GM21390 (cell line): Measurements from ENCODE around the gene CCM2.

Source experiments
- ATAC-seq: cut with Tn5 transposase; IDR thresholded peaks from one replicate; pipeline ENCODE4 v1.9.1; 2021; ENCODE audit not compliant: unreplicated experiment

Gene CCM2

DNA sequence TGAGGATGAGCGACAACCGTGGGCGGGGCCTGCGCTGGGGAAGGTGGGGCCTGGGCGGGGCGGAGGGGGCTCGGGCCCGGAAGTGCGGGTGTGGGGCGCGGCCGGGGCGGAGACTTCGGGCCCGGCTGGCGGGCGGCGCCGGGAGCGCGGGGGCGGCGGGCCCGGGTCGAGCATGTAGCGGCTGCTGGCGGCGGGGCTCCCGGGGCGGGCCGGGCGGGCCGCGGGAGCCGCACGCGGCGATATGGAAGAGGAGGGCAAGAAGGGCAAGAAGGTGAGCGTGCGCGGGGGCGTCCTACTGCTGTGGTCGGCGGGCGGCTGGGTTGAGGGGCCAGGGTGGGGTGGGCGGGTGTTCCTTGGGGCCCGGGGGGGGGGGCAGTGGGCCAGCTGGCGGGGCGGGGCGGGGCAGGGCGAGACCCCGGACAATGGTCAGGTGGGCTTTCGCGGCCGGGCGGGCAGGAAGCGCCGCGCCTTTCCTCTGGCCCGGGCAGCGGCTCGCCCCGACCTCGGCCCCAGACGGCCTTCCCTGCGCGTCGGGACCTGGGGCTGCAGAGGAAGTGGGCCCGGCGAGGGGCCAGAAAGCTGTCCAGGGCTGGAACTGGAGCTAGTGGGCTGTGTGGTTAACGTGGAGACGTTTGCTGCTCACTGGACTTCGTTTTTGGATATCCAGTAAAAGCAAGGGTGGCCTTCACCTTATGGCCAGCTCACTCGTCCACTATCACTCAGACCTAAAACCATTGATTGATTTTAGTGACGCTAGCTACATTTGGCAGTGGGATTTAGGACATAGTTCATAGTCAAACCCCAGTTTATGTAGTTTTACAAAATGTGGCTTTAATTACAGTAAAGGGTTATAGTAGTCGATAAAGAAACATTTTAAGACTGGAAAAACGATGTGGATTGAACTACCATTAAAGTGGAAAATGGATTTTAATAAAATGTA lies at the start of gene CCM2:
CCM2 (plus strand) TSS at position 109 of the 940 bp plus-strand sequence; CDS start at position 242, 133 bp downstream.
- ATAC-seq, result no peak

DNA sequence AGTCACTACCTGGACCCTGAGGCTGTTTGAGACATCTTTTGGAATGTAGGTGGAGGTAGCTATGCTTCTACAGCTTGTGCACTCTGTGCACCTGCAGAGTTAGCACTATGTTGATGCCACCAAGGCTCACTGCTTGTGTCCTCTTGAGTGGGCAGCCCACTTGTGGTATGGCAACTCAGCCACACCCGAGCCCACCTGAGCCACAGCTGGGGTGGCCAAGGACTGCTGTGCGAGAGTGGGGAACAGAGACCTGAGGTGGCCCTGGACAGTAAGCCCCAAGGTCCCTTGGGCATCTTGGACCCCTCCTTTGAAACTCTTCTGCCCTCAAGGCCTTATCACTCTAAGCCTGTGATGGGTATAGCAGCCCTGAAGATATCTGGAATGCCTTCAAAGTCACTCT lies 46.8 kb upstream of the CCM2 start:
- ATAC-seq, result no peak

DNA sequence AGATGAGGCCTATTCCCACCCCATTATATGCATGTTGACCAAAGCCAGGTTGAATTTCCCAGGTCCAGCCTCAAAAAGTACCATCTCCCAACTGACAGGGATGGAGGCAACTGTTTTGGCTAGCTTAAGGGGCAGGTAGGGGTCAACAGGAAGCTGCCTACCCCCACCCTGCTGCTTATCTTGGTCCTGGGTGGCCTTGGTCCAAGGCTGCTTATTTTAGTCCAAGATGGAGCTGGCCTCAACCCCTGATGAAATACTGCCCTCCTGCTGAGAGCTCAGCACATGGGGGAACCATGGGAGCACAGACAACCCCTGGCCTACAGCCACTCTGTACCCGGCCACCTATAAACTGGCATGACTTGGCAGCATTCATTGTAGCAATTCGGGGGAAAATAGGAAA lies 44.3 kb upstream of the CCM2 start:
- ATAC-seq, result no peak

DNA sequence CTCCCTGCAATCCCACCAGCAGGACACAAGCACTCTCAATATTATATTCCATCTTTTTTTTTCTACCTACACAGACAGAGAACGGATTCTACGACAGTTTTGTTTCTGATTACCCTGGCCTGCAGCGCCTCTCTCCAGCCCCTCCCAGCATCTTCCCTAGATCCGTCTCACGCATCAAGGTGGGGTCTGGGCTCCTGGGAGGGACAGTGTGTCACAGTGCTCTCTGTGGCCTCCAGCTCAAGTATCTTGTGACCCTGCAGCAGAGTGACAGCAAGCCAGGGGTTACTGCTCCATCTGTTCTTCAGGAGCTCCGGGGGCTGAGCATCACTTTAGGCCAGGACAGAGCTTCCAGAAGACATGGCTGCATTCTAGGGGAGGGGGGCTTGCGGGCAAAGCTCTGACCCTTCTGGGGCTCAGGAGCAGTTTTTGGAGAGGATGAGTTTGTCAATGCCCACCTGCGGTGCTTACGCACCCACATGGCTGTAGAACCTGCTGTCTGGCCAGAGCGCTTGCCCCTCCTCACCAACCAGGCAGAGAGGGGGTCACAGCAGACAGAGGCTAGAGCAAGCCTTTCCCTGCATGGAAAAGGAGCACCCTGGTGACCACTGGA lies 43.7 kb upstream of the CCM2 start:
- no peak for ATAC-seq

DNA sequence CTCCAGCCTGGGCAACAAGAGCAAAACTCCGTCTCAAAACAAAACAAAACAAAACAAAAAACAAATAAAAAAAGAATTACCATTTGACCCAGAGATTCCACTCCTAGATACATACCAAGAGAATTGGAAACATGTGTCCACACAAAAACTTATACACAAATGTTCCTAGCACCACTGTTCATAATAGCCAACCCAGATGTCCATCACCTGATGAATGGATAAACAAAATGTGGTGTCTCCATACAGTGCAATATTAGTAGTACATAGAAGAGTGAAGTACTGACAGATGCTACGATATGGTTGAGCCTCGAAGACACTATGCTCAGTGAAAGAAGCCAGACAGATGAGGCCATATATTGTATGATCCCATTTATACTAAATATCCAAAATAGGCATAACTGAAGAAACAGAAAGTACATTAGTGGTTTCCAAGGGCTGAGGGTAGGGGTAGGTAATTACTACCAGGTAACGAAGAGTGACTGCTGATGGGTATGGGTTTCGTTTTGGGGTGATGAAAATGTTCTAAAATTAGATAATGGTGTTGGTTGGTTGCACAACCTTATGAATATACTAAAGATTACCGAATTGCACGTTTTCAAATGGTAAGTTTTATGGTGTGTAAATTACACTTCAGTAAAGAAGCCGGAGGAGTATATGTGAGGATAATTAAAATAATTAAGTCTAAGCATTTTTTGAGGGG lies 41.2 kb upstream of the CCM2 start:
- ATAC-seq, result no peak

DNA sequence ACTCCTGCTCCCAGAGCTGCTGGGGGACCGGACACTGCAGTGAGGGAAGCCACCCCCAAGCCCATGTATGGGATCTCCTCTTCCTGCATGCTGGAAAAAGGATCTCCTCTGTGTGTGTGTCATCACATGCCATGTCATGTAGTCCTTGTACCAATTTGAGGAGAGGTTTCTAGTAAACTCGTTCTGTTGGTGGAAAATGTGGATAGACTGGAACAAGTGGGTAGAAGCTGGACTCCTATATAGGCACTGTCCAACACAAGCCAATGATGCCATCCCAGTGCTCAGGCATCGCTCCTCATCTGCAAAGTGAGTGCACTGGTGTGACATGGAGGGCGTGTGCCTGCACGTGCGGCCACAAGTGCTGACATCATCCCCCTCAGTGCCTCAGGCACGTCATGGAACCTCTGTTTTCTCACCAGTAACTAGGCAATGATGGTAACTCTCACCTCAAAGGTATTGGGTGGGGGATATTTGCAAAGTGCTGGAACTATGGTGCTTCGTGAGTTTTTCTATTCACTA lies 40.5 kb upstream of the CCM2 start:
- ATAC-seq, result no peak

DNA sequence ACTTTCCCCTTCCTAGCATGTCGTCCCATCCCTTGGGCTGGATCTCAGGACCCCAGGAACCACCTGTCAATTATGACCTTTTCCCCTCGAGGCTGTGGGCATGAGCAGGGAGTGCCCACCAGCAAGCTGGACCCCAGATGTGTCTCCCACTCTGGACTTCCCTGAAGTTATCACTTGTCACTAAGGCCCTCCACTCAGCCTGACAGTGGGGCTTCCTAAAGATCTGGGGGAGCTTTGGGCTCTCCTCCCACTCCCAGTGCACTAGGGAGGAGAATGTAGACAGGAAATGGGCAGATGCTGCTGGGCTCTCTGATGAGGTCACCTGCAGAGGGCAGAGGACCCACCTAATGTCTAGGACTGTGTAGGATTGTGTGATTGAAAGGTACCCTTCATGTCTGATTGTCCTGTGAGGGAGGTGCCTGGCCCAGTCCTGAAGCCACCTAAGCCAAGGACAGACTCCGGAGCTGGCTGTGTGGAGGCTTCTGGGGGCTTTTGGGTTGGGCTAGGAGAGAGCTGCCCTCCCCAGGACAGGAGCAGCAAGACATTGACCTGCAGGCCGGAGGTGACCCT lies 39.9 kb upstream of the CCM2 start:
- ATAC-seq, result no peak

DNA sequence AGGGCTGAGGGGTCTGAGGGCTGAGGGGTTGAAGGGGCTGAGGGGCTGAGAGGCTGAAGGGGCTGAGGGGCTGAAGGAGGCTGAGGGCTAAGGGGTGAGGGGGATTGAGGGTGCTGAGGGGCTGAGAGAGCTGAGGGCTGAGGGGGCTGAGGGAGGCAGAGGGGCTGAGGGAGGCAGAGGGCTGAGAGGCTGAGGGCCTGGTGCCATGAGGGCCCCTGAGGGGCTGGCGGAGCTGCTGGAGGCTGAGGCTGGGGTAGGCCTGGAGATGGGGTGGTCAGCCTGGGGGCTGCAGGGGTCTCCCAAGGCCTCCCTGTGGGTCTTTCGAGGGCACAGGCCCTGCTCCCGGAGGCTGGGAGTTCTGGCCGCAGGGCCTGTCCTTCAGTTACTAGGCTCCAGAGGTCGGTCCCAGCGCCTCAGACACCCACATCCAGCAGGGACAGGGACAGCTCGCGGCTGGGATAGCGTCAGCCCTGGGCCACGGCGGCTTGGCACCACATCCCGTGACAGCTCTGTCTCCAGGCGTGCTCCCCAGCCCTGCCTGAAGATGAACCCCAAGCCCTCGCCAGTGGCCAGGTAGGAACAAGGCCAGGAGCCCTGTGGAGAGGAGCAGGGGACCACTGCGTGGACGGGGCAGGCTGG lies 38.0 kb upstream of the CCM2 start:
- no peak for ATAC-seq

DNA sequence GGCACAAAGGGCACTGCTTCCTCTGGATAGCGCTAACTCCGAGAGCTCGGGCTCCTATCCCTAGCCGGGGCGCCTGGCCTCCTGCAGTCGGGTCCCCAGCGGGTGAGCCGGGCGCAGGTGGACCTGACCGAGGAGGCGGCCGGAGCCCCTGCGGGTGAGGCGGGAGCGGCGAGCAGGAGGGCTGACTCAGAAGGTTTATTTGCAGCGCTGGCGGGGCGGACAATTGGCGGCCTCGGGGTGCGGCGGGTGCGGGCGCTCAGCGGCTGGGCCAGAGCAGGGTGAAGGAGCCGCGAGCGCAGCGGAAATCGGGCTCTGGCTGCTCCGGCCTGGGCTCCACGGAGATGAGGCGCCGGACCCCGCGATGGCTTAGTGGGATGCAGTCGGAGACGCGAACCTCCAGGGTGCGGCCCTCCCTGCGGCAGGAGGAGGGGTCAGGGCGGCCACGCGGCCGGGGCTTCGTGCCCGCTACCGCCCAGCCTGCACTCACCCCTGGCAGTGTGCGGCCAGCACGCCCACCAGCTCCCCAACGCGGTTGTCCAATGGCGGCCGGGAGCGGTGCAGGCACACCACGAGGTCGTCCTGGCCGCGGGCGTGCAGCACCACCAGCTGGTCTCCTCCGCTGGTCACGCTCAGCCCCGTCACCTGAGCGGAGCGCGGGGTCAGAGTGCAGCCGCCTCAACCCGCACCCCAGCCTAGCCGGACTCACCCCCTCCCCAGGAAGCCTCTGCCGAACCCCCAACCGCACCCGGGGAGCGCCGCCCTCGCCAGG lies 37.3 kb upstream of the CCM2 start:
- no peak for ATAC-seq

DNA sequence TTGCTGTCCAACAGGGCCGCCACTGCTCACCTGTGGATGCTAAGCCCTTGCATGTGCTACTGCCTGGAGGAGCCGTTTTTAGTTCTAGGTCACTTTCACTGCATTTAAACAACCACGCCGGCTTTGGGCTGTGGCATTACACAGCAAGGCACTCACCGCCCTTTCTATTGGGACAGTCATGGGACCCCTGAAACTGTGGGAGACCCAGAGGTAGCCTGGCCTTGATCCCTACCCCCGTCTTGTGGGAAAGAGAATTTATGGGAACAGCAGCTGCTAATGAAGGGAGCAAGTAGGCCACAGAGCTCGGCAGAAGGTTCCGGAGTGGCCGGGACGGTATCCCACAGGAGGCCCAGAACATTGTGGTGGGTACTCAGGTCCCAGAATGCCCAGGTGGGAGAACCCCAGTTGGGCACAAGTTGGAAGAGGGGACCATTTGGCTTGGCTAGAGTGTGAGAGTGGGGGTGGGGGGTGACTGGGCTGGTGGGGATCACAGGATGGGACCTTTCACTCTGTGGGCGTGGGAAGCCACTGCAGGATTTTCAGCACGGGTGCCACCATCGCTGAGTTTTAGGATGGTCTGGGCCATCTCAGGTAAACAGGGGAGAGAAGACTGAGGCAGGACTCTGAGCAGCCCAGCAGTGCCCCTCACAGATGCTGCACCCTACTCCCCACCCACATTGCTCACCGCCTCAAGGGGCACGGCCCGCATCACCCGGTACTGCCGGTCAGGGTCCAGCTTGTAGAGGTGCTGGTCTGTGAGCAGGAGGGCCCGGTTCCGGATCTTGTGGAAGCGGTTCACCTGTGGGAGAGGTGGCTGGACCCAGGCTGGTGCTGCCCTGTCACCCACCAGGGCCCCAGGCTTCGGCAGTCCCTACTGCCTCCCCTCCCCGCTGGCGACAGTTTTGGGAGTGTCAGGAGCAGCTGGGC lies 36.4 kb upstream of the CCM2 start:
- no peak for ATAC-seq

DNA sequence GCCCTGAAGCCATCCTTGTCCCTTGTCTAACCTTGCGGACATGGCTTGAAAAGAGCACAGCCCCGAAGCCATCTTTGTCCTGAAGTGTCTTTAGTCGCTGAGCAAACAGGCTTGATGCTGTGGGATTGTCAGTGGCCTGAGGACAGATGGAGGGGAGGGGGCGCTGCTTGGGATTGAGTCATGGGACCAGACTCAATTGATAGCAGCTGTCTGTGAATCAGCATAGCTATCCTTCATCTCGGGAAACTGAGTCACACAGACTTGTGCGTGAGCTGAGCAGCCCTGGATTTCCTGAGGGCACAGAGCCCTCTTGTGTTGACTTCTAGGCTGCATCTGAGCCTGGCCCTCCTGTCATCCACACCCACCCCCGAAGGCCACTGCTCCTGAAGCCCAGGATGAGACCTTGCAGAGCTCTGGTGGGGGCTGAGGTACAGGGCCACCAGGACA lies 35.6 kb upstream of the CCM2 start:
- no peak for ATAC-seq

DNA sequence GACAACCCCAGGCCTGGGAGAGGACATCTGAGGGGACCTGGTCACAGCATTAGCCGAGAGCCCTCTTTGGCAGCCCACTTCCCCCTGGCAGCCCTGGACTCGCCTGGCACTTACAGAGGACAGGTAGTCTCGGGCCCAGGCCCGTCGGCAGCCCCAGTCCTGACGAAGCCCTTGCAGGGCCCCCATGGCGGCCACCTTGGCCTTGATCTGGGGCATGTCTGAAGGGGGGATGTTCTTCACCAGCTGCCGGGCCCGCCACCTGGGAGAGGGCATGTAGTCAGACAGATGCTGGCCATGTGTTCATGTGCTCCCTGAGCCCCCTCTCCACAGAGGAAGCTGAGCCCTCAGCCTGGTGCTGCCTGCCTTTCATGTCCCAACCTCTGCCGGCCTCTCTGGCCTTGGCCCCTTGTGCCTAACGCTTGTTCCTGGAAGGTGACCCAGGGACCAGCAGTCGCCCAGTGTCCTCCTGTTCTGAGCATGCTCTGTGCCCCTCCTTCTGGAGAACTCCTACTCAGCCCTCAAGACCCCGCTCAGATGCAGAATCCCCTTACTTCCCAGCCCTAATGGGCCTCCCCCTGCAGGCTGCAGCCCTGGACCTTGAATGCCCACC lies 35.1 kb upstream of the CCM2 start:
- ATAC-seq, result no peak

DNA sequence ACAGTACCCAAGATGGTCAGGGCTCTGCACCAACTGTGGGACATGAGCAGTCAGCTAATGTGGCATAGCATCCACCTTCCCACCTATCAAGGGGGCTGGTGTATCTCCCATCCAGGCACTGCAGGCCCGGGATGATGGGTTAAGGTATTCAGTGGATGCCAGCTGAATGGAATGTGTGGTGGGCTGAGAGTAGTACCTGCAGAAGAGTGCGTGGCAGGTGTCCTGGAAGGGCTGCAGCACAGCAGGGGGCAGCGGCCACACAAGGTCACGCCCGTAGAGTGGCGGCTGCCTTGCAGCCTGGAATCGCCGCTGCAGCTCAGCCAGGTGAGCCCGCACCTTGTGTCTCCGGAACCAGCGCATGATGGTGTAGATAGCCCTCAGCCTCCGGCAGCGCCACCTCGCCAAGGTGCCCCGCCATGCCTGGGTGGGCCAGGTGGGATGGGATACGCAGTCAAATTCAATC lies 34.5 kb upstream of the CCM2 start:
- ATAC-seq, result no peak

DNA sequence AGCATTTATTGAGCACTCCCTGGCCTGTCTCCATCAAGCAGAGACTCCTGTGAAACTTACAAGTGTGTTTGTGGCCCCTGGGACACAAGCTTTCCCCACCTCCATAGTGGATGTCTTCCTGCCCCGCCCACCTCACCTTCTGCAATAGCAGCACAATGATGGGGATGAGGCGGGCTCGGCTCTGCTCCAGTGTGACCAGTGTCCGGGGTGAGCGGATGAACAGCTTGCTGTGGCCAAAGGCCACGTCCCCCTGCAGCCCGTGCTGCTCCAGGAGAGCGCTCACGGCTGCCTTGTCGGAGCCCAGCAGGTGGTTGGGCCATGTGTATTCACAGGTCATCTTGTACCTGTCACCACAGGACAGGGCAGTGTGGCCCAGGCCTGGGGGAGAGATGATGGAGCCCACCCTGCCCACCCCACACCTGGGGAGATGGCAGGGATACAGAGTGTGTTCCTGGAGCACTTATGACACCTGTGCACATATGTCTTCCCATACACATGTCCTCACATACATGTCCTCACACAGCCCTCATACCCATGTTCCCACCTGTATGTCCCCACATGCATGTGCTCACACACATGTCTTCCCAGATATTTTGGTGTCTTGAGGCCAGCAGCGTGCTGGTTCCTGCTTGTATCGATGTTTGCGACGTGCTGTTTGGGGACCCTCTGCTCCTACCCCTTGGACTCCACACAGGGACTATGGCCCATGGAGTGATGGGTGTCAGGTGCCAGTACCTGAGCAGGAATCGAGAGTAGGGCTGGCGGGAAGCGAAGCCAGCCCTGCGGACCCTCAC lies 33.9 kb upstream of the CCM2 start:
- no peak for ATAC-seq

DNA sequence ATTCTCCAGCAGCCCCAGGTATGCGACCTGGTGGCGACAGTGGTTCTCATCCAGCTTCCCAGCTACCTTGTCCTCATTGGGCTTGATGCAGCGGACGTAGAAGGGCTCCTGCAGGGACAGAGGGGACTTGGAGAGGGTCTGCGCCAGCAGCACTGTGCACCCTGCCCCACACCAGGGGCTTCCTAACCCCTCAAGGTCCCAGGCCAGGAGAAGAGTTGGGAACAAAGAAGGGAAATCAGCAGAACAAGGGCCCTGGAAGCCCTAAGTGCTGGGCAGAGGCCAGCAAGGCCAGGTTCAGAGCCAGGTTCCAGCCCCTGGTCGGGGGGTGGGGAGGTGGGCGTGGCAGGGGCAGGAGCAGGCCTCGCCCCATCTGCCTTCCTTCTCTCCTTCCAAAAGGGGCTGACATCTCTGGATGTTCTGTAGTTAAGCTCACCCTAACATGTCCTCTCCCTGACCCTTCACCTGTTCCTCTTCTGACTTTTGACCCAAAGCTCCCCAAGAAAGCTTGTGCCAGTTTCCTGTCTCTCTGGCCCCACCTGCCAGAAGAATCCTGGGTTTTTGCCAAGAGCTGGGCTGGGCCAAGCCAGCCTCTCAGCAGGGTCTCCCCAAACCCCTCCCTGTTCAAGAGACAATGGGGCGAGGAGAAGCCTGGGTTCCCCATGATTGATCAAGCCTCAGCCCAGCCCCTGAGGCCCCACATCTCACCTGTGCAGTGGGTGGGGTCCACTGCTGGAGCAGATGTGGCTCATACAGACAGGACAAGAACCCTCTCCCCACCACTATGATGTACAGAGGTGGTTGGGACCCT lies 33.1 kb upstream of the CCM2 start:
- no peak for ATAC-seq

DNA sequence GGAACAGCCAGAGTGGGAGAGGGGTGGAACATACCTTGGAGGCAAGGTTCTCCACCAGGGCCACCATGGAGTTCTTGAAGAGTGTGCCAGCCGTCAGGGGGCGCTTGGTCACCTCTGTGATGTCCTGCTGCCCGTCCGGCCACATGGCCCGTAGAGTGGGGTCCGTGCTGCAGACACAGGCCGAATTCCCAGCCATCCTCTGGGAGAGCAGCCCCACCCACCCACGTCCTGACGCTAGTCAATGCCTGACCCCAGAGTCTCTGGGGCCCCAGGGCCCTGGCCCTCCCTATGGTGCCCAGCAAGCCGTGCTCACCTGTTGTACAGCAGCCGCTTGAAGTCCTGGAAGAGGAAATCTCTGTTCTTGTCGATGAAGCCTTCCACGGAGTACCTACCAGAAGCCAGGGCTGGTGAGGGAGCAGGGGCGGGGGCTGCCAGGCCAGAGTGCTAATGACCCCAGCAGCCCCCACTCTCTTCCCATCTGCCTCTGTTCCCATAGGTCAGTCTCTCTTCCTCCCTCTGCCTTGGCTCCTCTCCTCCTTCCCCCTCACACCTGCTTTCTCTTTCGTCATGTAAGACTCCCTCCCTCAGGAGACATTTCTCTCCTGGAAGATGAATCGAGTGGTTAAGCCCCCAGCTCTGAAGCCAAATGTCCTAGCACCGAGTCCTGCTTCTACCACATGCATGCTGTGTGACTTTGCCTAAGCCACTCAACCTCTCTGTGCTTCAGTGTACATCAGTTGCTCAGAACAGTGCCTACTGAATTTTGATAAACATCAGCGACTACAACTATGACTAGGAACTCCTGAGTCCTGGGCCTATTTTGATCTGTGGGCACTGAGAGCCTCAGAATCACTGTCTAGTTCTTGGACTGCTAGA lies 32.2 kb upstream of the CCM2 start:
- no peak for ATAC-seq
